AG08395 (cell line): ENCODE measurements around the gene MAMDC4.
A peak's percentile ranks its signal among the peaks of the same experiment; 100 is the strongest.
"Not testable (repeated sequence)": the region's sequence is repeated elsewhere in the genome, so short reads cannot be mapped to it uniquely, and the experiment has no call there.

Experiments used
- DNase-seq: peaks from one replicate; pipeline ENCODE4 v3.0.0; 2012; ENCODE audit warnings: mixed read lengths, low spot score

Gene MAMDC4

DNA sequence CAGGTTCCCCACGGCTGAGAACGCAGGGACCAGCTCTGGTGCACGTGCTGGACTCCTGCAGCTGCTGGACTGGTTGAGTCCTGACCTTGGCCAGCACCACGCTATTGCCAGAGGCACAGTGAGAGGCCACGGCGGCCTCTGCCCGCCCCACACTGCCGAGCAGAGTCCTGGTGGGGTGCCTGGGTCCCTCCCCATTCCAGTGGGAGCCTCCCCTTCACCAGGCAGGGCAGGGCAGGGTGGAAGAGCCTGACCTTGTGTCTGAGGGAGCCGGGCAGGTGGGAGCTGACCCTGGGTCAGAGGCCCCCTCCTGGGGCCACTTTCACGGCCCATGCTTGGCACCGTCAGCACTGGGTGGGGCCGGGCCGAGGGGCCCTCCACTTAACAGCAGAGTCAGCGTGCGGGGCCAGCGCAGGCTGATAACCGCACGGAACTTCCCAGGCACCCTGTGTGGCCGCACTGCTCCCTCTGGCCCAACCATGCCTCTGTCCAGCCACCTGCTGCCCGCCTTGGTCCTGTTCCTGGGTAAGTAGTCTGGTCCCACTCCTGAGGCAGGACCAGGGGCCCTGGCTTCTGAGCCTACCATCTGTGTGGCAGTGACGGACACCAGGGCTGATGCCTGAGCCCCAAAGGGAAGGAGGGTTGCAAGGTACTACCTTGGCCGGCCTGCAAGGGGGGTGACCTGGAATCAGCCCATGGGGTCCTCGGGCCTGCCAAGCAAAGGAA lies at the start of gene MAMDC4:
MAMDC4 (plus strand) TSS at position 406 of the 723 bp plus-strand sequence; CDS start at position 477, 71 bp downstream.
- DNase-seq: no peak

GRCh38 chr9:136803009-136803550 lies 49.1 kb upstream of the MAMDC4 start:
- DNase-seq: not testable (repeated sequence)

GRCh38 chr9:136803551-136804508 lies 48.3 kb upstream of the MAMDC4 start:
- no peak for DNase-seq

DNA sequence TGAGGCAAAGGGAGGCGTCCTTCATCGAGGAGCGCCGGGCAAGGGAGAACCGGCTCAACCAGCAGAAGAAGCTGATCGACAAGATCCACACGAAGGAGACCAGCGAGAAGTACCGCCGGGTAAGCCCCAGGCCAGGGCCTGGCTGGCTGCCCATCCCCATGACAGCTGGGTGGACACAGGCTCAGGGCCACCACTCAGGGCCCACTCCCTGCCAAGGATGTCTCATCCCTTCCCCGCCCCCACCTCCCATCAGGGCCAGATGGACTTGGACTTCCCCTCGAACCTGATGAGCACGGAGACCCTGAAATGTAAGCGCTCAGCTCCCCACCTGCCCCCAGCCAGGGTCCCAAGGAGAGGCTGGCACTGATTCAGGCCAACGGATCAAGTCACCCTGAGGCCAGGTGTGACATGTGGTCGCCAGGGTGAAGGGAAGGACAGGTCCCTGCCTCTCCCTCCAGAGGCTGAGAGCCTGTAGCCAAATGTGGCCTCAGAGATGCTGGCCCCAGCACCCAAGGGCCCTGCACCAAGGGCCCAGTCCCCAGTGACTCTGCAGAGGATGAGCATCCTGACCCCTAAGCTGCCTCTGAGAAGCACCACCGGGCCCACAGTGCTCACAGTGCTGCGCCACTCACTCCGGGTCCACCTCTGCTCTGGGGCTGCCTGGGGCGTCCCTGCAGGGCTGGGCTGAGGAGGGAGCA lies 47.5 kb upstream of the MAMDC4 start:
- DNase-seq: no peak

- DNase-seq: no peak
Observed at GRCh38 chr9:136805207-136805740, 46.9 kb upstream of the MAMDC4 start.

- DNase-seq: no peak
Observed at GRCh38 chr9:136806067-136806466, 46.1 kb upstream of the MAMDC4 start.

- no peak for DNase-seq
Observed at GRCh38 chr9:136806631-136807201, 45.4 kb upstream of the MAMDC4 start.

DNA sequence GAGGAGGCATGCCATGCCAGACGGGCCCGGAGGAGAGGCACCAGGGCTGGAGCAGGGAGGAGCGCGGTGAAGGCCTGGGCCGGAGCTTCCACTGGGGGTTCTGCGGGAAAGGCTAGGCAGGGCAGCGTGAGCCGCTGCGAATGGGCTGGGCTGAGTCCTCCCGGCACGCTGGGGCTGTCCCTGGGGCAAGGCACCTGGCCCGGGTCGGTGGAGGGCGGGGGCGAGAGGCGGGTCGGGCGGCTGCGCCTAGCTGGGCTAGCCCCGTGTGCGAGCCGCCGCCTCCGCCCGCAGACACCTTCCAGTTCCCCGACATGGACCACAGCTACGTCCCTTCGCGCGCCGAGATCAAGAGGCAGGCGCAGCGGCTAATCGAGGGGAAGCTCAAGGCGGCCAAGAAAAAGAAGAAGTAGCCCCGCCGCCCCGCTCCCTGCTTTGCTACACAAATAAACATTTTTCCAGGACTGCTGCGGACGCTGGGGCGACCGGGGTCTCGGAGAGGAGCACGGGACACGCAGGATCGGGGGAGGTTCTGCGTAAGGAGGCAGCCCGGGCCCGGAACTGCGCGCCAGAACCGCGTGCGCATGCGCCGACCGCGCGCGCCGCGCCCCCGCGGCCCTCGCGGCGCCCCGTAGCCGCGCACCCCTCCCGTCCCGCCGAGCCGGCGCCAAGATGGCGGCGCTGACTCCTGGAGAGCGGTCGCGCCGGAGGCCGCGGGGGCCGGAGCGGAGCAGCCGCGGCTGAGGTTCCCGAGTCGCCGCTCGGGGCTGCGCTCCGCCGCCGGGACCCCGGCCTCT lies 44.7 kb upstream of the MAMDC4 start, which contains the start of gene RABL6:
RABL6 (plus strand) TSS at position 668 of the 794 bp plus-strand sequence. CDS start 249 bp downstream, outside the sequence.
- DNase-seq: peak; percentile 98

- DNase-seq: peak; percentile 12
Observed at GRCh38 chr9:136808075-136808805, 43.9 kb upstream of the MAMDC4 start.

DNA sequence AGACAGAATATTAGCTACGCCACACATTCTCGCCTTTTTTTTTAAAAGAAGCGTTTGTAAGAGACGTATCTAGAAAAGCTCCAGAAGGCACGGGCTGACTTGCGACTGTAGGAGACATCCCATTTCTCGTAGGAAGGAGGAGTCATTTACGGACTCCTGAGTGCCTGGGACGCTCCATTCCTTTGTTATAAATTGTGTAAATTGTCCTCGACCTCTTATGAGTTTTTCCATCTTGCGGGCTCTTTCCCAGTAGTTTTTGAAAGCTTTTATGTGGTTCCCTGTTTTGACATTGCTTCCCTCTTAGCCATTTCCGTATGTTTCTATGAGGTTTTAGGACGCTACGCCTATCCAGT lies 43.4 kb upstream of the MAMDC4 start:
- peak; percentile 44 for DNase-seq

DNA sequence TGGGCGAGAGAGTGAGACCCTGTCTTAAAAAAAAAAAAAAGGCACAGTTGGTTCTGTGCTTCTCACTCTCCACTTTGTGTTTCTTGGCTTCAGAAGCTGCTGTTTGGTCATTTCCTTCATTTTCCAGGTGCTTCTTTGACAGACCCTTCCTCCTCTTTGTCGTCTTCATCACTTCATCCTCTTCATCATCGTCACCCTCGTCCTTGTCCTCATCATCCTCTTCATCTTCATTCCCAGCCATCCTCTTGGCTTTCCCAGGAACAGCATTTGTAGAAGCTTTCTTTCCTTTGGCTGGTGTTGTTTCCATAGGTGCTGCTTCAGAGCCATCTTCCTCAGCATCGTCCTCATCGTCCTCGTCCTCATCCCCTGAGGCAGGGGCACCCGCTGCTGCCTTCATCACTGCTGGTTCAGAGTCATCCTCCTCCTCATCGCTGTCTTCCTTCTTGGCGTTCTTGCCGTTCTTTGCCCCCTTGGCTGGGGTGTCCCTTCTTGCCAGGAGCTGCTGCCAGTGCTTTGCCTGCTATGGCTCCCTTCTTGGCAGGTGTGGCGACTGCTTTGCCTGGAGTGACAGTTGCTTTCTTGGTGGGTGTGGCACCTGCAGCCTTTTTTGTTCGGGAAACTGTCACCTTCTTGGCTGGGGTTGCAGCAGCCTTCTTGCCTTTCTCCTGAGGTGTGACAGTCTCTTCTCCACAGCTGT lies 37.3 kb upstream of the MAMDC4 start:
- DNase-seq: no peak

DNA sequence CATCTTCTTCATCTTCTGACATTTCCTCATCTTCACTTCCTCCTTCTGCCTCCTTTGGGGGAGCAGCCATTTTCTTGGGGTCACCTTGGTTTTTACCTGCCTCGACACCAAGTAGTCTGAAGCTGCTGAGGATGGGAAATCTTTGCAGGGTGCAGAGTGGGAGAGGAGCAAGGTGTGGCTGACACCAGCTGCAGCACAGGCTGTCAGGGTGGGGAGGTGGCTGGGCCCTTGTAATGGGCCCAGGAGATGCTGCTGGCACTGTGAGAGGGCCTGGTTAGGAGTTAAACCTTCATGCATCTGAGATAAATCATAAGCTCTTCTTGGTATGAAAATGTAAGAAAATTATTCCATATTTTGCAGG lies 36.7 kb upstream of the MAMDC4 start:
- DNase-seq: no peak

GRCh38 chr9:136820971-136821825 lies 30.9 kb upstream of the MAMDC4 start:
- peak; percentile 26 for DNase-seq

GRCh38 chr9:136821826-136822544 lies 30.2 kb upstream of the MAMDC4 start:
- DNase-seq: no peak

DNA sequence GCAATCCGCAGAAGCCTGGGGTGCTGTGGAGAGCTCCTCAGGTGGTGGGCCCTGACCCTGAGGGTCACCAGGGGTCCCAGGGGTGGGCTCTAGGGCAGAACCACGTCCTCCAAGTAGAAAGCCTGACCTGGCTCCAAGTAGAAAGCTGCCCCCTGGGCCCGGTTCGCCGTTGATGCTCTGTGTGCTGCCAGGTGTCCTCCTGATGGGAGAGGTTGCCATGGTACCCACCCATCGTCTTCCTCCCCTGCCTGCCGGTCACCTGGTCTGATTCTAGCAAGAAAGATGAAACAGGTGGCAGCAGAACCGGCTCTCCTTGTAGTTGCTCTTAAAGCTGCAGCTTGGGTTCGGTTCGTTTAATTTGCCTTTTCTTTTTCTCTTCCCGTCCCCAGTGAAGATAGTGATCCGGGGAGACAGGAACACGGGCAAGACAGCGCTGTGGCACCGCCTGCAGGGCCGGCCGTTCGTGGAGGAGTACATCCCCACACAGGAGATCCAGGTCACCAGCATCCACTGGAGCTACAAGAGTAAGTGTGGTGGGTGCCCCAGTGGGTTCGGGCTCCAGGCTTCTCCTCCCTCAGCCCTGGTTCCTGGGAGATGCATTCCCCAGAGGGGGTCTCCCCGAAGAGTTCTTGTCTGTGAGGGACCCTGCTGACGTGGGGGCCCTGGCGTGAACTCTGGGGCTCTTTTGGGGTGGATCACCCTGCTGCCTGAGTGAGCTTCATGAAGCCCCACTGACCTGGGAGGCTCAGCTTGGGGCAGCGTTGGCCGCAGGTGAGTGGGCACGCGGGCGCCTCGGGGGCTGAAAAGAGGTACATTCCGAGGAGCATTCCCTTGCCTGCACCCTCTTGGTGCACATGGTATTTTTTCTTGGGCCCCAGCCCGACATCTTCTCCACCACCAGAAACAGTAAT lies 28.8 kb upstream of the MAMDC4 start:
- no peak for DNase-seq

DNA sequence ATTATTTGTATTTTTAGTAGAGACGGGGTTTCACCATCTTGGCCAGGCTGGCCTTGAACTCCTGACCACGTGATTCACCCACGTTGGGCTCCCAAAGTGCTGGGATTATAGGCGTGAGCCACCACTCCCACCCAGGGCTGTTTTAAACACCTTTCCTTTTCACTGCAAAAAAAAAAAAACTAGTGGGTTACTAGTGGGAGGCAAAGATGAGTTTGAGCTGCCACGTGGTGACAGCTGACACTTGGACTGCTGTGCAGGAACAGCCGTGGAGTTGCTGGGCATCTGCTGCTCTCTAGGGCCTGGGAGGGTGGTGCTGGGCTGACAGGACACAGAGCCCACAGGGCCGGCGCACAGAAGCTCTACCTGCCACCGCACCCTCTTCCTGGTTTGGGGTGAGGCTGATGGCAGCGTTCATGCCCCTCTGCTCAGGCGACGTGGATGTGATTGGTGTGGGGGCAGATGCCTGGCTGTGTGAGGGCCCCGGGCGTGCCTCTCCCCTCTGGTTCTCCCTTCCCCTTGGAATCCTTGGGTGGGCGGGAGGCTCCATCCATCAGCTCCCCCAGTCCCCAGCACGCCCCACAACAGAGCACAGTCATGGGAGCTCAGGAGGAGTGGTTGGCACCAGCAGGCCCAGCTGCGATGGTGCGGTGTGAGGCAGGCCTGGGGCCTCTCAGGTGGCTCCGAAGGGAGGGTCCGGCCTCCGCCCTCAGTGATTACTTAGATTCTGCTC lies 27.5 kb upstream of the MAMDC4 start:
- DNase-seq: no peak
